Fibroblast of lung (primary cell): ENCODE measurements around the gene SPIRE1. TPM values are rescaled to one million over a fixed set of nuclear protein-coding genes. Genes with fewer than 3 reads are reported as not detected.

Experiments used
- DNase-seq, 2 donors: peaks; one replicate each; pipeline versions ENCODE4 v3.0.0 to v3.0.0-alpha.2; 2010; ENCODE audit warnings: low read depth in 2 of 2
- H2AFZ ChIP-seq: 2 replicates; pipeline ENCODE4 v1.5.1; 2012; ENCODE audit warnings: low read length, control low read depth, inconsistent platforms
- H3K27ac ChIP-seq: 2 replicates; pipeline ENCODE4 v1.5.1; 2011; ENCODE audit warnings: low read length, control low read depth; ENCODE audit not compliant: insufficient read depth
- H3K27me3 ChIP-seq: 2 replicates; pipeline ENCODE4 v1.5.1; 2011; ENCODE audit warnings: mild to moderate bottlenecking, low read length; ENCODE audit not compliant: control insufficient read depth, insufficient read depth
- H3K36me3 ChIP-seq: 2 replicates; pipeline ENCODE4 v1.5.1; 2011; ENCODE audit warnings: low read length; ENCODE audit not compliant: control insufficient read depth, insufficient read depth
- H3K4me1 ChIP-seq: 2 replicates; pipeline ENCODE4 v1.5.1; 2011; ENCODE audit warnings: low read length; ENCODE audit not compliant: control insufficient read depth, insufficient read depth; ENCODE audit errors: extremely low read depth
- H3K4me2 ChIP-seq: 2 replicates; pipeline ENCODE4 v1.5.1; 2011; ENCODE audit warnings: low read length, control low read depth; ENCODE audit not compliant: insufficient read depth; ENCODE audit errors: extremely low read depth
- H3K4me3 ChIP-seq, 4 experiments: fragments of 200-600 bp in 1 of 4; sonication (generic) in 1 of 4; replicated peaks in 1 of 4; 2 replicates each; pipeline ENCODE4 v1.5.1; 2011 to 2016; ENCODE audit warnings: low read length in 4 of 4, low read depth in 3 of 4, mild to moderate bottlenecking in 3 of 4, control low read depth in 2 of 4, inconsistent platforms in 1 of 4, mixed read lengths in 1 of 4; ENCODE audit not compliant: insufficient read depth in 1 of 4; ENCODE audit errors: control extremely low read depth in 1 of 4
- H3K79me2 ChIP-seq: 2 replicates; pipeline ENCODE4 v1.5.1; 2012; ENCODE audit warnings: mild to moderate bottlenecking, low read length, inconsistent platforms; ENCODE audit not compliant: control insufficient read depth, insufficient read depth
- H3K9ac ChIP-seq: 2 replicates; pipeline ENCODE4 v1.5.1; 2011; ENCODE audit warnings: mild to moderate bottlenecking, low read length, control low read depth; ENCODE audit not compliant: insufficient read depth
- H3K9me3 ChIP-seq: 2 replicates; pipeline ENCODE4 v1.5.1; 2012; ENCODE audit warnings: low read depth, low read length; ENCODE audit not compliant: control insufficient read depth, insufficient read depth
- H4K20me1 ChIP-seq: 2 replicates; pipeline ENCODE4 v1.5.1; 2011; ENCODE audit warnings: low read length; ENCODE audit not compliant: control insufficient read depth, insufficient read depth; ENCODE audit errors: extremely low read depth
- CTCF ChIP-seq, 2 donors: IDR thresholded peaks in 1 of 2; conservative IDR thresholded peaks in 1 of 2; 1 replicate in 1 of 2; 2 replicates in 1 of 2; pipeline ENCODE4 v1.5.1; 2011 to 2012; ENCODE audit warnings: low read length in 2 of 2, control low read depth in 1 of 2, inconsistent platforms in 1 of 2, low read depth in 1 of 2, mild to moderate bottlenecking in 1 of 2
- EZH2 ChIP-seq: IDR thresholded peaks from 2 replicates; pipeline ENCODE4 v1.5.1; 2012; ENCODE audit warnings: low read length, control low read depth, mild to moderate bottlenecking; ENCODE audit errors: missing control alignments
- polyA plus RNA-seq, 2 donors: library from polyadenylated mRNA; depleted of rRNA in 1 of 2; stranded (reverse) in 1 of 2; unstranded in 1 of 2; fragments of >200 nt; gene quantifications; 2 replicates each; pipeline ENCODE4 v1.2.1, GENCODE V29; 2011 to 2012; ENCODE audit warnings: missing spikeins in 1 of 2
- total RNA-seq: library from RNA; depleted of rRNA; stranded (reverse); fragments of >200 nt; gene quantifications from 2 replicates; pipeline ENCODE4 v1.2.1, GENCODE V29; 2014

Gene SPIRE1
- total and polyA plus RNA-seq, 2 donors (not counting 1 experiment from before 2014, with no cell fraction given), result 19.0 to 31.0 TPM

DNA sequence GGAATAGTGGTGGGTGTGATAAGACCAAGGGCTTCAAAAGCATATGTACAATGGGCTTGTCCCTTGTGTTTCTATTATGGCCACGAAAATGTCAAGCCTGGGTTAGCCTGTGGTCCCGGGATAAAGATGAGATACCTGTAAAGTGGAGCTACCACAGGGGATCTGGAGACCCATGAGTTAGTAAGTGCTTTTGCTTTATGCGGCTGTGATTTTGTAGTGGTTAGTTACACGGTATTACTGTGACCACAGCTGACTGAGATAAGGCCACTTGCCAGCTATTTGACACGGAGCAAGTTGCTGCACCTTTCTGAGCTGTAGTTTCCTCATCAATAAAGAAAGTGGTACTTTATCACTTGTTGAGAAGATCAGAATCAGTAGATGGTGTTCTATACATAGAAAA lies 150.9 kb downstream of the SPIRE1 start:
- TF ChIP-seq EZH2 (no peak), CTCF (conservative IDR thresholded peaks at IDR 0.05 in 1 of 2, IDR thresholded peaks at IDR 0.05 in 1 of 2; ENCODE audit: low read depth in 1 of 2, low read length in 2 of 2) (no peak)

DNA sequence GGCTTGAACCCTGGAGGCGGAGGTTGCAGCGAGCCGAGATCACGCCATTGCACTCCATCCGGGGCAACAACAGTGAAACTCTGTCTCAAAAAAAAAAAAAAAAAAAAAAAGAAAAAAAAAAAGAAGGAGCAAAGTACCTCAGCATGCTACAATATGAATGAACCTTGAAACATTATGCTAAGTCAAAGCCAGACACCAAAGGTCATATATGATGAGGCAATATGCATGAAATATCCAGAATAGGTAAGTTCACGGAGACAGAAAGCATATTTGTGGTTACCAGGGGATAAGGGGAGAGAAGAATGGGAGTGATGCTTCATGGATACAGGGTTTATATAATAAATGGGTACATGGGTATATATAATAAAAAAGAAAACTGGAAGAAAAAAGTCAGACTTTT lies 156.9 kb downstream of the SPIRE1 start:
- no peaks in the 10 kb centered on the region for H3K79me2 ChIP-seq
- no peak overlapping the region for H3K9ac ChIP-seq
- H3K9me3 ChIP-seq, result no peaks in the 10 kb centered on the region
- no peaks in the 10 kb centered on the region for H3K36me3 ChIP-seq
- no peaks in the 10 kb centered on the region for H3K27me3 ChIP-seq
- no peak for DNase-seq
- H4K20me1 ChIP-seq, result no peaks in the 10 kb centered on the region
- H2AFZ ChIP-seq, result no peak overlapping the region
- no peak overlapping the region for H3K27ac ChIP-seq
- H3K4me3 ChIP-seq, result no peak overlapping the region
- no peak overlapping the region for H3K4me2 ChIP-seq
- TF ChIP-seq EZH2 (no peak), CTCF (conservative IDR thresholded peaks at IDR 0.05 in 1 of 2, IDR thresholded peaks at IDR 0.05 in 1 of 2; ENCODE audit: low read depth in 1 of 2, low read length in 2 of 2) (no peak)
- H3K4me1 ChIP-seq, result no peaks in the 10 kb centered on the region

More for the DNA sequence above, 150.9 kb downstream of the SPIRE1 start:
- Histone ChIP-seq H3K9me3 (no peaks in the 10 kb centered on the region), H3K4me3 (no peak overlapping the region), H2AFZ (no peak overlapping the region), H3K27me3 (no peaks in the 10 kb centered on the region), H3K79me2 (no peaks in the 10 kb centered on the region), H3K27ac (no peak overlapping the region), H3K4me1 (no peaks in the 10 kb centered on the region), H3K4me2 (no peak overlapping the region), H3K9ac (no peak overlapping the region), H3K36me3 (no peaks in the 10 kb centered on the region), H4K20me1 (no peaks in the 10 kb centered on the region)
- DNase-seq, result no peak

- Histone ChIP-seq H3K27ac (no peak overlapping the region), H2AFZ (no peak overlapping the region), H3K36me3 (no peaks in the 10 kb centered on the region), H3K27me3 (no peaks in the 10 kb centered on the region), H4K20me1 (no peaks in the 10 kb centered on the region), H3K9me3 (no peaks in the 10 kb centered on the region), H3K4me3 (no peak overlapping the region), H3K9ac (no peak overlapping the region), H3K79me2 (no peaks in the 10 kb centered on the region), H3K4me2 (no peak overlapping the region), H3K4me1 (no peaks in the 10 kb centered on the region)
- TF ChIP-seq EZH2 (no peak), CTCF (conservative IDR thresholded peaks at IDR 0.05 in 1 of 2, IDR thresholded peaks at IDR 0.05 in 1 of 2; ENCODE audit: low read depth in 1 of 2, low read length in 2 of 2) (no peak)
- no peak for DNase-seq
Observed at GRCh38 chr18:12497839-12498238, 160.1 kb downstream of the SPIRE1 start.
